GM21390 (cell line): Measurements from ENCODE around the gene LSMEM2.
A peak's percentile ranks its signal among the peaks of the same experiment; 100 is the strongest.
"Not testable (repeated sequence)": the region's sequence is repeated elsewhere in the genome, so short reads cannot be mapped to it uniquely, and the experiment has no call there.

Source experiments
- ATAC-seq: cut with Tn5 transposase; IDR thresholded peaks from one replicate; pipeline ENCODE4 v1.9.1; 2021; ENCODE audit not compliant: unreplicated experiment

LSMEM2 gene

DNA sequence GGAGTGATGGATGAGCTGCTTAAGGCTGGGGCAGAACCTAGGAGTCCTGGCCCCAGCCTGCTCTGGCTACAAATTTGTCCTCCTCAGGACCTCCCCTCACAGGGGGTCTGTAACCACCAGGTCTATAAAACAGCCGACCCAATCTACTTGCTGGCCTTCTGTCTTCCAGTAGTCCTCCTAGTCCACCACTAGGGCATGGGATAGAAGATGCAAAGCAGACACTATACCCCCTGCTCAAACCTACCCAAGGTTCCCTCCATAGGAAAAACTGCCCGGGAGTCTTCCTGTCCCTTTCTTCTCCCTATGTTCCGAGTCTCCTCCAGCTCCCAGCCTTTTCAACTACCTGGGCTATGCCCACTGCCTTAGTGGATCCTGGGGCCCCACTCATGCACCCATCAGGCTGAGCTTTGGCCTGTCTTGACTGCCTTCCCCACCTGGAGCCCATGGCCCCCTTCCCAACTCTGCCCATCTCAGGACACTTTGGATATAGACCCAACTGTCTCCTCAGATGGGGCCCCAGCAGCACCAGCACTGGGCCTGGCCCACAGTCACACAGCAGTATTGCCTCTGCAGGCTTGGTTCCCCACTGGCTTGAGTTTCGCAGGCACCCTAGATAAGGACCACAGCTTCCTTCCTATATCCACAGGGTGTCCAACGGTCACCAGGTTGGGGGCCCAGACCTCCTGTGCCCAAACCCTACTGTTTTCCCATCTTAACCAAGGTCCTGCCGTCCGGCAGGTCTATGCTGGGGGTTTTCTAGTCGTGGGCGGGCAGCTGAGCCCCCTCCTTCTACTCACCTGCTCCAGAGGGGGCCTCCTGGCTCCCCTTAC lies 19.2 kb downstream of the LSMEM2 start:
- no peak for ATAC-seq

DNA sequence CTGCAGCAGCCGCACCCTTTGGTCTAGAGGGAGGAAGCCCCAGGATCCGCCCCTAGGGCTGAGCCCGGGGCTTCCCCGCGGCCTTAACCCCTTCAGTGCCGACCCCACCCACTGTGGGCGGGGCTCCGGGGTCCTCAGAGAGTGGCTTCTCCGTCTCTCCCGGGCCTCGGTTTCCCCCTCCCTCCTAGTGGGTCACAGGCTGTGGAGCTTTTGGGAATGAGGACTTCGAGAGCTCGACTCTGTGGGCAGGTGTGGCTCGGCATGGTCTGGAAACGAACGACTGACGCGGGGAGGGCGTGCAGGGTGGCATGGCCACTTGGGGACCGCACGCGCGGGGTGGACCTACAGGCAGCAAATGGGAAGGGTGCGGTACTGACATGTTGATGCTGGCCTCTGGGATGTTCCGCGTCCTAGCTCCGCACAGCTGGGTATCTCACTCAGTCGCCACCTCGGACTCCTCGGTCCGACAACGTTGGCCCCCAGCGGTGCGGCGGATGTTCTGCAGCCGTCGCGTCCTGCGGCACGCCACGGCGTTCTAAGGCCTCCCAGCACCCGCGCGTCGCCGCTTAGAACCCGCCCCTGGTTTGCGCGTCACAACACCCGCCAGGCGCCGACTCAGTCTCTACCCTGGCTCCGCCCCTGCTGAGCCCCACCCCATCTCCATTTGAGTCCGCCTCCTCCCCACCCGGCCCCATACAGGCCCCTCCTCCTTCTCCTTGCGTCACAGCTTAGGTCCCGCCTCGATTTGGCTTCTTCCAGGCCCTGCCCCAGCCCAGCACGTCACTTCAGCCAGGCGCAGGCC lies 20.1 kb downstream of the LSMEM2 start, which contains the start of the genes HYAL3 and NAA80:
Gene HYAL3 (minus strand): TSS at position 570 of the 802 bp plus-strand sequence. CDS start 3,803 bp downstream, outside the sequence.
Gene NAA80 (minus strand): TSS at position 570 of the 802 bp plus-strand sequence. CDS start 1,942 bp downstream, outside the sequence.
- ATAC-seq: peak; percentile 84

DNA sequence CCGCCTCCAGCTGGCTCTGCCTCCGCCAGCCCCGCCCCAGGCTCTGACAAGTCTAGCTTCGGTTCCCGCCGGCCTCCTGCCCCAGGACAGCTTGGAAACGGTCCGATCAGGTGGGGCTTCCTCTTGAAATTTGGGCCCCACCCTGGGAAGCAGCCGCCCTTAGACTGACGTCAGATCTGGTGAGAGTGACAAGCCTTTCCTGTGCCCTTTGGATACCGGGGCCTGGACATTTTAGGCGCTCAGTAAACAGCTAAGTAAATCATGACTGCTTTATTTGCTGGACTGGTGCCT lies 20.7 kb downstream of the LSMEM2 start:
- ATAC-seq: no peak

DNA sequence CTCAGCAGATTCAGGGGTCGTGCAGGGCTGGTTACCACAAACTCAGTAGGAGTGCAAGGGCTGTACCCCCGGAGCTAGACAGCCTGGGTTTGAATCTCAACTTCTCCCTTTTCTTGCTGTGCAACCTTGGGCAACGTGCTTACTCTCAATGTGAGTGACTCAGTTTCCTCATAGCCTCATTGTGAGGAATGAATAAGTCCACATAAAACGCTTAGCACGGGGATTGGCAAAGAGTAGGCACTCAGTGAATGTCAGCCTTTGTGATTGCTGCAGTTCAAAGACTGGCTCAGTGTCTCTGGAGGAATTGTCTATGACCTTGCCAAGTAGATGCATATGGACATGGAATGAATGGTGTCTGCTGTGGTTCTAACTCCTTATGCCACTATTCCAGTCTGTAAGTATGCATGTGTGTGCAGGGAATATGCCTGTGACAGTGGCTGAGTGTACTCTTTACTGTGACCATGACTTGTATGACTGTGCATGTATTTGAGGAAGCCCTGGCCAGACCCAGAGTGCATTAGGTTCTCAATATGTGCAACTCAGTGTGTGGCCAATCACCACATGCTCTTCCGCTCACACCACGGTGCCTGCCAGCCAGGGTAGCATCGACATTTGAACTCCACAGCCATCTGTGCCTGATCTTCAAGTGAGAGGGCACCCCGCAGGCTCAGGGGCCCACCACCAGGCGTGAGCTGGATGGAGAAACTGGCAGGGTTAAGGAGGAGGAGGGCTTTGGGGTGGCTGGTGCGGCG lies 21.2 kb downstream of the LSMEM2 start:
- ATAC-seq: no peak

DNA sequence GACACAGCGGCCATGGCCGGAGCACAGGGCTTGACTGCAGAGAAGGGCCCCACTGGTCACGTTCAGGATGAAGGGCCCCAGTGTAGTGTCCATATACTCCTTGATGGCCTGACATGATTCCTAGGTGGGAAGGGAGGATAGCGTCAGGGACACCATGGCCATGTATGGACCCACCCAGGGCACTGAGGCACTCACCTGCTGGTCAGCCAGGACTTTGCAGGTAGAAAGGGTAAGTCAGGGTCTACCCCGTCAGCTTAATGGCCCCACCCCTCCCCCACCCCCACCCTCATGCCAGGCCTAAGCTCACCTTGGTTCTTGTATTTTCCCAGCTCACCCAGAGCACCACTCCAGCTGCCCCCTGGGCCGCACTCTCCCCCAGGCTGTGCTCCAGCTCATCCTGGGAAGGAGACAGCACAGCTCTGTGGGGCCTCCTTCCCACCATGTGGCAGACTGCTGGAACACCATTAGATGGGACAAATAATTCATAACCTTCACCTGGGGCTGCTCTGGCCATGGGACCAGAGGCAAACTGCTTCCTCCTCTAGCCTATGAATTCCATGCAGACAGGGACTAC lies 21.9 kb downstream of the LSMEM2 start:
- ATAC-seq: no peak

DNA sequence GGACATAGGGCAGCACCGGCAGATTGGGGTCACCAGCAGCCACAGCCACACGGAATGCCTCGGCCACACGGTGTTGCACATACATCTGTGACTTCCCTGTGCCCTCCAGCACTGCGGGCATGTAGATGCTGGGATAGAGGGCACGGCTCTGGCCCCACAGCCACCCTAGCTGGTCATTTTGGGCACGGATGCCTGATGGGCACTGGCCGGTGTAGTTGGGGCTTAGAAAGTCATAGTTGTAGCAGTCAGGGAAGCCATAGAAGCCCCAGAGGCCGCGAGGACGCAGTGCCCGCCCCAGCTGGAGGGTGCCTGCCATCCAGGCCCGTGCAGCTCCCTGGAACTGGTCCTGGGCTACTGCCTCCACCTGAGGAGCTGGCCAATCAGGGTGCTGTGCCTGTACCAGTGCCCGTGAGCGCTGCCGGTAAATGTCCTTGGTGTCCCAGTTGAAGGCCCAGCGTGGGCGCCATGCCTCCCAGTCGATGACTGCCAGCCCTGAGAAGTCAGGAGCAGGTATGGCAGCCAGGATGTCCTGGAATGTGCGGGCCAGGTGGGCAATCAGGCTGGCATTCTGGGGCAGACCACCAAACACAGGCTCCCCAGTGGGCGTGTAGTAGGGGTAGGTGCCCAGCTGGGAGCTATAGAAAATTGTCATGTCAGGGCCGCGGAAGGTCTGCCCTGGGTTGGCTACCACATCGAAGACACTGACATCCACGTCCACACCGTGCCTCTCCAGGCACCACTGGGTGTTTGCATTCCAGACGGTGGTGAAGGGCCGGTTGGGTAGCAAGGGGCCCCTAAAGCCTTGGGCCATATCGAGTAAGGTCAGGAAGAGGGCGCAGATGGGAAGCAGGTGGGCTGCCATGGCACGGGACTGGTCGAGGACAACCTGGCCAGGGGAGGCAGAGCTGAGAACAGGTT lies 23.5 kb downstream of the LSMEM2 start:
- ATAC-seq: no peak

DNA sequence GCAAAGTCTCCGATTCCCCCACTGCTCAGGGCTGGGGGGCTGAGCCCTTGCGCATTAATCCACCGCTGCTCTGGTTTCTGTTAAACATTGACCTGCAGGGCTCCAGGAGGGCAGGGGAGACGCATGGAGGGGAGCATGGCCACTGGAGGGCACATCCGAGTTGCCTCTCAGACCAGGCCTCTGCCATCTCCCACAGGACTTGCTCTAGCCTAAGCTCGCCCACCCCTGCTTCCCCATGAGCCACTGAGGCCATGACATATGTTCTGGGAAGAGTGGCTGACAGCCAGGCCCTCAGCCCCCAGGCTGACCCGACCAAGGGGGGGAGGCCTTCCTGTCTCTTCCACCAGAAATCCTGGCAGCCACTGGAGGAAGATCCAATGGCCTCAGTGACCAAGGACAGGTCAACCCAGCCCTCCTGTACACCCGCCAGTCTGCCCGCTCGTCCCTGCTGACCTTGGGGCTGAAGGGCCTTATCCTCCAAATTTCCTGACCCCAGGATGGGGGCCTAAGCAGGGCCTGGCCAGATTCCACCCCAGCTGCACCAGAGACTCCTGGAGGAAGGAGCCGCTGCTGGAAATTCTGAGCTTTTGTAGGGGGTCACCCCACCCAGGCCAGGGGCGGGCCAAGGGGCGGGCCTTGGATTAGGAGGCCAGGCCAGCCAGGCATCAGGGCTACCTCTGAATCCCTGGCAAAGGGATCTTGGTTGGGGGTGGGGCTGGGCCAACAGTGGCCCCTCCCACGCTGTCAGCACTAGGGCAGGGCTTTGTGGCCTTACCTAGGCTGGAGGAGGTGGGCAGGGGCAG lies 24.3 kb downstream of the LSMEM2 start, which contains the start of gene HYAL1:
Gene HYAL1 (minus strand): TSS at position 562 of the 803 bp plus-strand sequence. CDS start 618 bp downstream, outside the sequence.
- ATAC-seq: no peak

DNA sequence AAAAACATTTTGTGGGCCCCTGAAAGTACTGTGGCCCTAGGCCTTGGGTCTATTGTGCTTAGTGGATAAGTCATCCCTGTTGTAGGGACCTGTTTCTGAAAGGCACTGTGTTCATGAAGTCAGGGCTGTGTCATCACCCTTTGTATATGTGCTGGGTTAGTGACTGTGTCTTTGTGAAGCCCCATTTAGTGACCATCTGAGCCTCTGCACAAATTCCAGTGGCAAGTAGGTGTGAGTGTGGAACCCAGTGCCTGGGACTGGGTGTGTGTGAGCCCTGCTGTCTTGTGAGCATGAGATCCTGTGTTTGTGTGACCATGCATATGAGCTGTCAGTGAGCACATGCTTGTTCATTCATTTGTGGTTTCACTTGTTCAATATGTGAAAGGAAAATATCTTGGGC lies 25.7 kb downstream of the LSMEM2 start:
- no peak for ATAC-seq

DNA sequence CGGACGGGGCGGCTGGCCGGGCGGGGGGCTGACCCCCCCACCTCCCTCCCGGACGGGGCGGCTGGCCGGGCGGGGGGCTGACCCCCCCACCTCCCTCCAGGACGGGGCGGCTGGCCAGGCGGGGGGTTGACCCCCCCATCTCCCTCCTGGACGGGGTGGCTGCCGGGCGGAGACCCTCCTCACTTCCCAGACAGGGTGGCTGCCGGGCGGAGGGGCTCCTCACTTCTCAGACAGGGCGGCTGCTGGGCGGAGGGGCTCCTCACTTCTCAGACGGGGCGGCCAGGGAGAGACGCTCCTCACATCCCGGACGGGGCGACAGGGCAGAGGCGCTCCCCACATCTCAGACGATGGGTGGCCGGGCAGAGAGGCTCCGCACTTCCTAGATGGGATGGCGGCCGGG lies 33.2 kb downstream of the LSMEM2 start:
- not testable (repeated sequence) for ATAC-seq

DNA sequence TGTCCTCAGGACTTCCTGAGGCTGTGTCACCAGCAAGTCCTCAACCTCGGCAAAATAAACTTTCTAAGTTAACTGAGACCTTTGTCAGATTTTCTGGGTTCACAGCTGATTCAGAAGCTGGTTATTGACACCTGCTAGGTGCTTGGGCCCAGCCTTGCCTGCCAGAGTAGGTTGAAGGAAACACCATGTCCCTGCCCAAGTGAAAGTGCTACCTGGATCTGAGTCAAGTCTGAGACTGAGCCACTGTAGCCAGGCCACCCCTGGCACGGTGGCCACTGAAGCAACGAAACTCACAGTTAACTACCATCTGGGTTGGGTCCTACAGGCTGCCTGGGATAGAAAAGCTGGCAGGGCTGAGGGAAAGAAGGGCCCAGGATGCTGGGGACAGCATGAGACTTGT lies 35.5 kb downstream of the LSMEM2 start:
- ATAC-seq: no peak

DNA sequence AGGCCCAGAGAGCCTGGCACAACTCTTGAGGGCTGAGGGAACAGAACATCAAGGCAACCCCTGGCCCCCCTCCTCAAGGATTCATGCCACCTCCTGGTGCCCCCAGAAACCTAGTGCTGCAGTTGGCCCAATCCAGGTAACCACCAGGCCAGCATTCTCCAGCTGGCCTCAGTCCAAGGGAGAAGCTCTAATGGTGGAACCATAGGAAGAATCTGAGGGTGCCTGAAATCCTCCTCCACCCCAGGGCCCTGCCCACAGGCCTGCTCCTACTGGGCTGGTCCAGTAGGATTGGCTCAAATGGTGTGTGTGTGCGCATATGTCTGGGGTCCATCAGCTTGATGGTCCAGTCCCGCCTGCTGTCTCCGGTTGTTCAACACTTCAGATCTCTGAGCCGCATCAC lies 35.9 kb downstream of the LSMEM2 start:
- ATAC-seq: no peak

DNA sequence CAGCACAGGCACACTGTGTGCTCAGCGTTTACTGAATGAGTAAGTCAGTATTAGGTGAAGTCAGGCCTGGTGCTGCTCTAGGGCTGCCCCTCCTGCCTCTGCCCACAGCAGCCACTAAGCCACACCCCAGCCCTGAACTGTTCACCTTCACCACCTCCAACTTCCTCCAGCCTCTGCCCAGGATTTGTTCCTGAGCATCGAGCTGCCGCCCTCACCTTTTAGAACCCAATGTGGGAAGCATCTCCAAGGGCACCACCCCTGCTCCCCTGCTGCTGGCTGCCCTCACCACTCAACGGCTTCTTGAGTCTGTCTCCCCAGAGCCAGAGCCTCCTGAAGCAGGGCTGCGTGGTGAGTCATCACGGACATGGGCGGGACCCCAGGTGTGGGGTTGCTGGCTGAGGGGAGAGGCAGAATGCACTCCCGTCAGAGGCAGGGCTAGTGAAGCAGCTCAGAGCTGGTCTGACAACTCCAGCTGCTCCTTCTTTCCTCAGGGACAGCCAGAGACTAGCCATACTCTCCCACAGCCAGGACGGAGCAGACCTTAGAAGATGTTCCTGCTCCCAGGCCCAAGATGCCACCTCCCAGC lies 37.9 kb downstream of the LSMEM2 start:
- ATAC-seq: no peak

DNA sequence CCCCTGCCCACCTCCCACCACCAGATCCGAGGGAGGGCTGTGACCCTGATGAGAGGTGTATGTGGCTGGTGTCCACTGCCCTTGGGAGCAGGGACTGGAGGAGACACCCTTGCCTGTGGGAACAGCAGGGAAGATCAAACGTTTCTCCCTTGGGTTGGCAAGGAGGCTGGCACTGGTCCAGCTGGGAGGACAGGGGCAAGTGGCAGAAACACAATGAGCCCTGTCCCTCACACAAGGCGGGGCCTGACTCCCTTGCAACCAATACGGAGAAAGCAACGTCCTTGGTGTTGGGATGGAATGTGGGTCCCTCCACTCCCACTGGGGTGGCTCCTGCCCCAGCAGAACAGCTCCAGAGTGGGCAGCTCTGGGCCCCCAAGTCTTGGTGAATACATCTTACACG lies 38.4 kb downstream of the LSMEM2 start:
- ATAC-seq: no peak

DNA sequence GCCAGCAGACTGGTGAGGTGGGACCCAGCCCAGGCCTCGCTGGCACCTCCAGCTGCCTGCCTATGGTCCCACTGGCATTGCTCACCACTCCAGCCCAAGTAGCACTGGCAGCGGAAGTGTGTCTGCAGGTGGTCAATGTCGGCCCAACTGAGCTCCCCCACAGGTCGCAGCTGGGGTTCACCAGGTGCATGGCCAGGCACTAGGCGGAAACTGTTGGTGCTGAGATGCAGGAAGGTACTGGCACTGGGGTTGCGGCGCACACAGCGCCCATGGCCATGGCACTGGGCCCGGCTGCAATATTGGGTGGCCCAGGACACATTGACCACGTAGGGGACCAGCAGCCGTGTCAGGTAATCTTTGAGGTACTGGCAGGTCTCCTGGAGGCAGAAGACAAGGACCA lies 39.3 kb downstream of the LSMEM2 start:
- ATAC-seq: no peak

DNA sequence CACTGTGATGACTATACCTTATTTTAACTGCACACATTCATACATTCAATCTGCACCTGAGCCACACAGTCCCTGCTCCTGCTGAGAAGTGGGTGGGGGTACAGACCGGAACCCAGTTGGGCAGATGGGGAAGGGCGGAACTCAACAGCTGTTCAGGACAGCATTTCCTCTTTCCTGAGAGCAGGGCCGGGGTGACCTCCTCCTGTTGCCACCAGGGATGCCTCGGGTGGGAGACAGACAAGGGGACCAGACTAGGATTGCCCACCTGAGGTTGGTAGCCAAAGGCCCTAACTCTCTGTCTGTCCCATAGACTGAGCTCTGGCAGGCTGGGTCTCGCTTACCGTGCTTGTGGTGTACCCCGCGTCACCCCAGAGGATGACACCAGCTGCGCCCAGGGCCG lies 39.7 kb downstream of the LSMEM2 start:
- no peak for ATAC-seq

DNA sequence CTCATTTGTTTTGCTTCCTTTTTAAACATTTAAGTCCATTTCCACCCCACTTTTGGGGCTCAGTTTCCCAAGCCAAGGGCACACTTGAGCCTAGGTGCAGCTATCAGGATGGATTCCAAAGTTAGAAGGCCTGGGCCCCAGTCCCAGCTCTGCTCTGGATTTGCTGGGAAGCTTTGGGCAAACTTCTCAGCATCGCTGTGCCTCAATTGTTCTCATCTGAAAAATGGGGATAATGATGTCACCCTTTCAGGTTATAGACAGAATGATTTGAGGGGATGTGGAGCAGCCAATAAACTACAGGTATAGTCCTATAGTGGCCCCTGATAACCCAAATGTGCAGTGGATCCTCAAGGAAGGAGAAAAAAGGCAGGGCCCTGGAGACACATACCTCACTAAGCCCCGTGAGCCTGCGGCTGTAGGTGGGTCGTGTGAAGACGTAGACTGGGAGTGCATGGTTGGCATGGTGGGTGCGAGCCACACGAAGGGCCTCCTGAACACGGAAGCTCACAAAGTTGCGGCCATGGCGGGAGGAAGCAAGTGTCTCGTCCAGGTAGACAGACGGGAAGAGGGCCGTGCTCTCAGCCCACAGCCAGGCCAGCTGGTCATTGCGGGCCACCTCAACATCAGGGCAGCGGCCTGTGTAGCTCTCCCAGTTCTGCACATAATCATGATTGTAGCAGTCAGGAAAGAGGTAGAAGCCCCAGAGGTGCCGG lies 40.5 kb downstream of the LSMEM2 start:
- ATAC-seq: no peak

DNA sequence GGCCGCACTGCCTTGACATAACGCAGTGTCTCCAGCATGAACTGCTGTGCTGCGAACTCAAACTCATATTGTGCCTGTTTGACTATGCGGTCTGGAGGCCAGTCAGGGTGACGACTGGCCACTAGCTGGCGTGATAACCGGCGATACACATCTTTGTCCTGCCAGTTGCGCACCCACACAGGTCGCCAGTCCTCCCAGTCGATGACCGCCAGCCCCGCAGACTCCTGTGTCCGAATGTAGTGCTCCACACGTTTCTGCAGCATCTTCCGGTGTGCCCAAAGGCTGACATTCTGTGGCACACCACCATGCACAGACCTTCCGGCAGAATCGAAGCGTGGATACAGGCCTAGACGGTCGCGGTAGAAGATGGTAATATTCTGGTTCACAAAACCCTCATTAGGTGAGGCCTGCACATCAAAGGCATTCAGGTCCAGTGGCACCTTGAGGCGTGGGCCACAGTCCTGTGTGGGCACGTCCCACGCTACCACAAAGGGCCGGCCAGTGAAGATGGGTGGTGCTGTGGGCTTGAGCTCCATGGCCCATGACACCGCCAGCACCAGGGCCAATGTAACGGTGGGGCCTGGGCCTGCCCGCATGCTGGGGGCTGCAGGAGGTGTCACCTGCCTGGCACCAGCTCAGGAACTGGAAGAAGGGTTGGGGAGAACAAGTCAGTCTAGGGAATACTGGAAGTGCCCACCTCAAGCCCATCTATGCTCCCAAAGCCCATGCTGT lies 41.2 kb downstream of the LSMEM2 start:
- ATAC-seq: no peak
